ENCODE results near the gene SLC7A5. TPM values are rescaled to one million over a fixed set of nuclear protein-coding genes. Genes with fewer than 3 reads are reported as not detected.
"Not testable (repeated sequence)": the region's sequence is repeated elsewhere in the genome, so short reads cannot be mapped to it uniquely, and the experiment has no call there.

Gene SLC7A5
- total and polyA plus RNA-seq, 2 experiments from 2014 or later = 69.9 to 79.0 TPM

GRCh38 chr16:87828907-87829621, 40.2 kb downstream of the SLC7A5 start:
- Histone ChIP-seq H3K79me2 (ENCODE audit: insufficient read depth) (no peaks in the 10 kb centered on the region), H3K9ac (no peak overlapping the region), H4K20me1 (ENCODE audit: insufficient read depth) (no peaks in the 10 kb centered on the region), H3K9me2 (ENCODE audit: insufficient read depth) (no peaks in the 10 kb centered on the region), H3K4me3 (no peak overlapping the region), H3K27me3 (replicated peaks; ENCODE audit: insufficient read depth) (0 out of 2 replicates have a peak, but pooled peaks cover 5% of the 10 kb centered on the region), H3K4me2 (ENCODE audit: unreplicated experiment) (no peak overlapping the region), H3F3A (ENCODE audit: insufficient read depth) (peaks cover 7% of the 10 kb centered on the region; the same call in 1 of the 2 replicates), H3K36me3 (ENCODE audit: low read depth) (peaks cover 20% of the 10 kb centered on the region; the same call in 1 of the 2 replicates), H3K4me1 (ENCODE audit: insufficient read depth) (no peaks in the 10 kb centered on the region), H3K27ac (no peak overlapping the region), H3K9me3 (ENCODE audit: low read depth) (no peaks in the 10 kb centered on the region), H2AFZ (no peak overlapping the region)
- 78 to 83% methylated on average over 13 to 15 of the region's 16 CpGs for WGBS, 2 experiments (ENCODE audit: low coverage in 1 of 2, low lambda C conversion rate in 2 of 2, missing lambda C conversion rate in 2 of 2)
- peak; percentile 28 for DNase-seq
- no peak for TF ChIP-seq EZH2 (IDR thresholded peaks at IDR 0.05; ENCODE audit: insufficient read depth, poor library complexity, severe bottlenecking)
- no peak for TF ChIP-seq EZH2phosphoT487 (IDR thresholded peaks at IDR 0.05; ENCODE audit: insufficient read depth, low read depth)
- in situ Hi-C loops (cut with MboI) = no loop called here

- Histone ChIP-seq H3K9me2 (ENCODE audit: insufficient read depth) (no peaks in the 10 kb centered on the region), H3K79me2 (ENCODE audit: insufficient read depth) (no peaks in the 10 kb centered on the region), H4K20me1 (ENCODE audit: insufficient read depth) (no peaks in the 10 kb centered on the region), H3K9ac (no peak overlapping the region), H3K4me1 (ENCODE audit: insufficient read depth) (no peaks in the 10 kb centered on the region), H3K27ac (no peak overlapping the region), H3K27me3 (replicated peaks; ENCODE audit: insufficient read depth) (0 out of 2 replicates have a peak, but pooled peaks cover 5% of the 10 kb centered on the region), H3K36me3 (ENCODE audit: low read depth) (peaks cover 17% of the 10 kb centered on the region; the same call in 1 of the 2 replicates), H3K4me2 (ENCODE audit: unreplicated experiment) (no peak overlapping the region), H2AFZ (no peak overlapping the region), H3F3A (ENCODE audit: insufficient read depth) (peaks cover 7% of the 10 kb centered on the region; the same call in 1 of the 2 replicates), H3K4me3 (no peak overlapping the region), H3K9me3 (ENCODE audit: low read depth) (no peaks in the 10 kb centered on the region)
- in situ Hi-C loops (cut with MboI) = no loop called here
- no peak for DNase-seq
- 88 to 94% methylated on average over 18 to 20 of the region's 20 CpGs for WGBS, 2 experiments (ENCODE audit: low coverage in 1 of 2, low lambda C conversion rate in 2 of 2, missing lambda C conversion rate in 2 of 2)
- TF ChIP-seq EZH2 (IDR thresholded peaks at IDR 0.05; ENCODE audit: insufficient read depth, poor library complexity, severe bottlenecking) (no peak), EZH2phosphoT487 (IDR thresholded peaks at IDR 0.05; ENCODE audit: insufficient read depth, low read depth) (no peak)
Observed at GRCh38 chr16:87828071-87828906, 41.0 kb downstream of the SLC7A5 start.

- H3K27ac ChIP-seq; H3K9me3 ChIP-seq (ENCODE audit: low read depth); in situ Hi-C loops (cut with MboI); DNase-seq; H3F3A ChIP-seq (ENCODE audit: insufficient read depth); H3K4me2 ChIP-seq (ENCODE audit: unreplicated experiment); H3K27me3 ChIP-seq (replicated peaks; ENCODE audit: insufficient read depth); H2AFZ ChIP-seq; H3K4me3 ChIP-seq; H3K9ac ChIP-seq; H3K9me2 ChIP-seq (ENCODE audit: insufficient read depth); H3K79me2 ChIP-seq (ENCODE audit: insufficient read depth); H3K4me1 ChIP-seq (ENCODE audit: insufficient read depth); H4K20me1 ChIP-seq (ENCODE audit: insufficient read depth): not testable (repeated sequence)
- 88 to 92% methylated on average over 7 of the region's 7 CpGs for WGBS, 2 experiments (ENCODE audit: low coverage in 1 of 2, low lambda C conversion rate in 2 of 2, missing lambda C conversion rate in 2 of 2)
- H3K36me3 ChIP-seq (ENCODE audit: low read depth) = peaks cover 17% of the 10 kb centered on the region; the same call in 1 of the 2 replicates
Observed at GRCh38 chr16:87827588-87827915, 41.8 kb downstream of the SLC7A5 start.

GRCh38 chr16:87826798-87827587, 42.3 kb downstream of the SLC7A5 start:
- no peak for DNase-seq
- no peak overlapping the region for H3K27ac ChIP-seq

GRCh38 chr16:87826407-87826797, 42.9 kb downstream of the SLC7A5 start:
- H3K36me3 ChIP-seq (ENCODE audit: low read depth) = peaks cover 12% of the 10 kb centered on the region; the same call in 1 of the 2 replicates
- H3K9ac ChIP-seq; in situ Hi-C loops (cut with MboI); H3K4me2 ChIP-seq (ENCODE audit: unreplicated experiment); H3K9me2 ChIP-seq (ENCODE audit: insufficient read depth); H3K4me3 ChIP-seq; H3K27me3 ChIP-seq (replicated peaks; ENCODE audit: insufficient read depth); H3K4me1 ChIP-seq (ENCODE audit: insufficient read depth); H3F3A ChIP-seq (ENCODE audit: insufficient read depth); H3K9me3 ChIP-seq (ENCODE audit: low read depth); H2AFZ ChIP-seq; DNase-seq; H4K20me1 ChIP-seq (ENCODE audit: insufficient read depth); H3K79me2 ChIP-seq (ENCODE audit: insufficient read depth); H3K27ac ChIP-seq: not testable (repeated sequence)
- 69 to 75% methylated on average over 4 of the region's 4 CpGs for WGBS, 2 experiments (ENCODE audit: low coverage in 1 of 2, low lambda C conversion rate in 2 of 2, missing lambda C conversion rate in 2 of 2)

More at GRCh38 chr16:87826798-87827587, 42.3 kb downstream of the SLC7A5 start:
- in situ Hi-C loops (cut with MboI) = no loop called here
- Histone ChIP-seq H3K79me2 (ENCODE audit: insufficient read depth) (no peaks in the 10 kb centered on the region), H3K4me1 (ENCODE audit: insufficient read depth) (no peaks in the 10 kb centered on the region), H4K20me1 (ENCODE audit: insufficient read depth) (no peaks in the 10 kb centered on the region), H3K9me3 (ENCODE audit: low read depth) (no peaks in the 10 kb centered on the region), H3F3A (ENCODE audit: insufficient read depth) (peaks cover 7% of the 10 kb centered on the region; the same call in 1 of the 2 replicates), H3K36me3 (ENCODE audit: low read depth) (peaks cover 17% of the 10 kb centered on the region; the same call in 1 of the 2 replicates), H2AFZ (no peak overlapping the region), H3K4me3 (no peak overlapping the region), H3K9me2 (ENCODE audit: insufficient read depth) (no peaks in the 10 kb centered on the region), H3K9ac (no peak overlapping the region), H3K4me2 (ENCODE audit: unreplicated experiment) (no peak overlapping the region), H3K27me3 (replicated peaks; ENCODE audit: insufficient read depth) (0 out of 2 replicates have a peak, but pooled peaks cover 5% of the 10 kb centered on the region)
- 88 to 90% methylated on average over 22 to 28 of the region's 28 CpGs for WGBS, 2 experiments (ENCODE audit: low coverage in 1 of 2, low lambda C conversion rate in 2 of 2, missing lambda C conversion rate in 2 of 2)
- TF ChIP-seq EZH2 (IDR thresholded peaks at IDR 0.05; ENCODE audit: insufficient read depth, poor library complexity, severe bottlenecking) (no peak), EZH2phosphoT487 (IDR thresholded peaks at IDR 0.05; ENCODE audit: insufficient read depth, low read depth) (no peak)

- H3F3A ChIP-seq (ENCODE audit: insufficient read depth); H3K27me3 ChIP-seq (replicated peaks; ENCODE audit: insufficient read depth); H3K36me3 ChIP-seq (ENCODE audit: low read depth); in situ Hi-C loops (cut with MboI); H3K9me3 ChIP-seq (ENCODE audit: low read depth); H2AFZ ChIP-seq; H3K4me1 ChIP-seq (ENCODE audit: insufficient read depth); H3K4me2 ChIP-seq (ENCODE audit: unreplicated experiment); H3K79me2 ChIP-seq (ENCODE audit: insufficient read depth); H3K9me2 ChIP-seq (ENCODE audit: insufficient read depth); H3K9ac ChIP-seq; H4K20me1 ChIP-seq (ENCODE audit: insufficient read depth); H3K27ac ChIP-seq; DNase-seq; H3K4me3 ChIP-seq: not testable (repeated sequence)
- 74 to 85% methylated on average over 4 to 5 of the region's 5 CpGs for WGBS, 2 experiments (ENCODE audit: low coverage in 1 of 2, low lambda C conversion rate in 2 of 2, missing lambda C conversion rate in 2 of 2)
Observed at GRCh38 chr16:87825842-87826120, 43.5 kb downstream of the SLC7A5 start.
